SK-N-SH (cell line): ENCODE measurements around the gene UBE2I. TPM values are rescaled to one million over a fixed set of nuclear protein-coding genes. Genes with fewer than 3 reads are reported as not detected.

Source experiments
- CTCF ChIA-PET: fragments of 300-600, 350-600 bp; formaldehyde crosslinking; extraction: SDS; loops from one replicate; lab custom pipeline; 2021; lab: Yijun Ruan, JAX
- POLR2A ChIA-PET: fragments of 350-600 bp; sonication (Branson Sonifier 250); formaldehyde crosslinking; extraction: SDS; loops from one replicate; lab custom pipeline; 2020; ENCODE audit warnings: antibody characterized with exemption, inconsistent platforms; lab: Yijun Ruan, JAX
- DNase-seq: peaks from one replicate; pipeline ENCODE4 v3.0.0; 2012
- H2AFZ ChIP-seq: fragments of 200-600 bp; sonication (generic); 2 replicates; pipeline ENCODE4 v1.8.1; 2016; ENCODE audit warnings: antibody characterized with exemption, mild to moderate bottlenecking, low read depth
- H3F3A ChIP-seq: fragments of 200-600 bp; sonication (generic); replicated peaks from 2 replicates; pipeline ENCODE3; 2016; ENCODE audit warnings: antibody characterized with exemption, mild to moderate bottlenecking; ENCODE audit not compliant: insufficient read depth
- H3K27ac ChIP-seq, 2 experiments: fragments of 200-500 bp in 1 of 2; fragments of 200-600 bp in 1 of 2; sonication (Bioruptor generic) in 1 of 2; sonication (generic), shearing (Covaris generic) in 1 of 2; 2 replicates each; pipeline versions ENCODE4 v1.5.1 to v1.6.1; 2014 to 2016; ENCODE audit warnings: low read depth in 2 of 2, inconsistent platforms in 1 of 2, low read length in 1 of 2, mild to moderate bottlenecking in 1 of 2, mixed read lengths in 1 of 2
- H3K27me3 ChIP-seq: fragments of 200-600 bp; sonication (generic), shearing (Covaris generic); 2 replicates; pipeline ENCODE4 v1.6.1; 2016; ENCODE audit warnings: mixed run types; ENCODE audit not compliant: insufficient read depth
- H3K36me3 ChIP-seq, 2 experiments: fragments of 200-500 bp in 1 of 2; fragments of 200-600 bp in 1 of 2; sonication (Bioruptor generic) in 1 of 2; sonication (generic) in 1 of 2; replicated peaks in 1 of 2; 2 replicates each; pipeline versions ENCODE3 to v1.5.1; 2014 to 2016; ENCODE audit warnings: low read length in 1 of 2, mild to moderate bottlenecking in 1 of 2; ENCODE audit not compliant: insufficient read depth in 2 of 2, control insufficient read depth in 1 of 2
- H3K4me1 ChIP-seq, 2 experiments: fragments of 200-500 bp in 1 of 2; fragments of 200-600 bp in 1 of 2; sonication (Bioruptor generic) in 1 of 2; sonication (generic), shearing (Covaris generic) in 1 of 2; 2 replicates each; pipeline versions ENCODE4 v1.5.1 to v1.6.1; 2014 to 2016; ENCODE audit warnings: low read depth in 1 of 2, low read length in 1 of 2, mixed run types in 1 of 2; ENCODE audit not compliant: insufficient read depth in 2 of 2, control insufficient read depth in 1 of 2
- H3K4me2 ChIP-seq: fragments of 200-600 bp; sonication (generic), shearing (Covaris generic); 2 replicates; pipeline ENCODE4 v1.6.1; 2017; ENCODE audit warnings: mixed run types
- H3K4me3 ChIP-seq, 2 experiments: fragments of 200-500 bp in 1 of 2; fragments of 200-600 bp in 1 of 2; sonication (Bioruptor generic) in 1 of 2; sonication (generic), shearing (Covaris generic) in 1 of 2; 2 replicates each; pipeline versions ENCODE4 v1.5.1 to v1.8.1; 2014 to 2016; ENCODE audit warnings: low read depth in 2 of 2, inconsistent platforms in 1 of 2, low read length in 1 of 2, mild to moderate bottlenecking in 1 of 2, mixed read lengths in 1 of 2, moderate library complexity in 1 of 2
- H3K79me2 ChIP-seq: fragments of 200-600 bp; sonication (generic); 2 replicates; pipeline ENCODE4 v1.8.1; 2017; ENCODE audit warnings: mild to moderate bottlenecking; ENCODE audit not compliant: insufficient read depth
- H3K9ac ChIP-seq: fragments of 200-600 bp; sonication (generic); 2 replicates; pipeline ENCODE4 v1.6.1; 2017; ENCODE audit warnings: mixed run types
- H3K9me2 ChIP-seq: fragments of 200-600 bp; sonication (generic); 2 replicates; pipeline ENCODE4 v1.6.1; 2017; ENCODE audit warnings: mixed run types
- H3K9me3 ChIP-seq: fragments of 200-600 bp; sonication (generic); 2 replicates; pipeline ENCODE4 v1.6.1; 2017; ENCODE audit warnings: mixed run types, mild to moderate bottlenecking, moderate library complexity
- H4K20me1 ChIP-seq: fragments of 200-600 bp; sonication (generic); 2 replicates; pipeline ENCODE4 v1.6.1; 2017; ENCODE audit warnings: mild to moderate bottlenecking, mixed run types; ENCODE audit not compliant: insufficient read depth
- EZH2phosphoT487 ChIP-seq: fragments of 200-600 bp; sonication (generic); IDR thresholded peaks from 2 replicates; pipeline ENCODE4 v1.6.1; 2017; ENCODE audit warnings: low read depth, mixed run types, mild to moderate bottlenecking, antibody characterized with exemption, moderate library complexity, borderline replicate concordance
- FOSL2 ChIP-seq: IDR thresholded peaks from 2 replicates; pipeline ENCODE4 v1.4.0; 2012; ENCODE audit warnings: low read depth, mild to moderate bottlenecking, moderate library complexity, borderline replicate concordance
- FOXM1 ChIP-seq: IDR thresholded peaks from 2 replicates; pipeline ENCODE4 v1.4.0; 2012; ENCODE audit warnings: low read depth, mild to moderate bottlenecking
- MXI1 ChIP-seq: IDR thresholded peaks from 2 replicates; pipeline ENCODE4 v1.6.1; 2012; ENCODE audit warnings: mild to moderate bottlenecking, low read depth, low read length, improper control_type of control experiment
- NRF1 ChIP-seq: IDR thresholded peaks from 2 replicates; pipeline ENCODE4 v1.6.1; 2012; ENCODE audit warnings: low read depth, mild to moderate bottlenecking, low read length
- RAD21 ChIP-seq: IDR thresholded peaks from 2 replicates; pipeline ENCODE4 v1.6.1; 2012; ENCODE audit warnings: mild to moderate bottlenecking, low read length
- RCOR1 ChIP-seq: fragments of 150-350 bp; IDR thresholded peaks from 2 replicates; pipeline ENCODE4 v1.6.1; 2017; ENCODE audit warnings: antibody characterized with exemption, low read length
- REST ChIP-seq: IDR thresholded peaks from 2 replicates; pipeline ENCODE4 v1.6.1; 2012; ENCODE audit warnings: mild to moderate bottlenecking, low read depth, low read length, moderate library complexity
- SIN3A ChIP-seq: IDR thresholded peaks from 2 replicates; pipeline ENCODE4 v1.6.1; 2012; ENCODE audit warnings: low read depth, mild to moderate bottlenecking, low read length, moderate library complexity, borderline replicate concordance
- TAF1 ChIP-seq: IDR thresholded peaks from 2 replicates; pipeline ENCODE4 v1.6.1; 2012; ENCODE audit warnings: low read depth, mild to moderate bottlenecking, low read length, moderate library complexity, borderline replicate concordance
- TCF12 ChIP-seq: IDR thresholded peaks from 2 replicates; pipeline ENCODE4 v1.4.0; 2012
- ZBTB33 ChIP-seq: IDR thresholded peaks from 2 replicates; pipeline ENCODE4 v1.4.0; 2012; ENCODE audit warnings: low read depth, borderline replicate concordance
- WGBS: methylation state at CpG from one replicate; pipeline ENCODE4 v1.1.6; 2017; ENCODE audit warnings: low lambda C conversion rate; 5-methylcytosine and 5-hydroxymethylcytosine counted together
- polyA plus RNA-seq, 3 experiments: library from polyadenylated mRNA; depleted of rRNA; stranded (reverse); fragments of >200 nt; gene quantifications; 2 replicates each; pipeline ENCODE4 v1.2.3, GENCODE V29; 2012
- TF ChIP-seq, protein P1 (sequence below): fragments of 150-350 bp; IDR thresholded peaks from 2 replicates; pipeline ENCODE4 v1.6.1; 2016; ENCODE audit warnings: mild to moderate bottlenecking, low read depth, low read length
- TF ChIP-seq, protein P2 (sequence below): IDR thresholded peaks from 2 replicates; pipeline ENCODE4 v1.4.0; 2012; ENCODE audit warnings: low read depth, borderline replicate concordance
- TF ChIP-seq, protein P3 (sequence below): fragments of 150-350 bp; IDR thresholded peaks from 2 replicates; pipeline ENCODE4 v1.6.1; 2017; ENCODE audit warnings: antibody characterized with exemption, low read length, low read depth, borderline replicate concordance

Gene UBE2I
- polyA plus RNA-seq, 1 of the 3 experiments (the other 2 are of a cell fraction), result 107 TPM

DNA sequence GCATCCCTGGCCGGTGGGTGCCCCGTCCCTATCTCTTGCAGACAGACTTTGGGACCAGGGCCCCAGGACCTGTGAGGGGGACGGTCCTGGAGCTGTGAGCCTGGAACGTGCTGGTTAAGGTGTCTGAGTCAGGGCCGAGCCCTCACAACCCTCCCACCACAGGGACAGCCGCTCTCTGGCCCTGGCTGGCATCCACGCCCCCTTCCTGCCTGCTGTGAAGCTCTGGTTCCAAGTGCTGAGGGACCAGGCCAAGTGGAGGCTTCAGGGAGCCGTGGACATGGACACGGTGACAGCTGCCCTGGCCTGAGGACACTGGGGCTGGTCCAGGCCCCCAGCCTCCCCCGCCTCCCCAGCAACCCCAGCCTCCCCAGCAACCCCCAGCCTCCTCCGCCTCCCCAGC lies 35.7 kb downstream of the UBE2I start:
- 51% methylated on average over 5 of the region's 11 CpGs for WGBS
- no peak overlapping the region for H3K27ac ChIP-seq
- H3K9me3 ChIP-seq, result no peaks in the 10 kb centered on the region
- H4K20me1 ChIP-seq, result no peaks in the 10 kb centered on the region
- H3K79me2 ChIP-seq, result peaks cover 2% of the 10 kb centered on the region; the same call in 1 of the 2 replicates
- TF ChIP-seq TAF1, result no peak
- TF ChIP-seq SIN3A, result no peak
- no peak for TF ChIP-seq FOSL2
- TF ChIP-seq FOXM1, result no peak
- no peak for TF ChIP-seq TCF12
- TF ChIP-seq, all 33 proteins: peak for 0
- ChIA-PET POLR2A (interaction anchor here (1.1 to 1.3 kb wide), 2 partner anchors 9 to 76 kb away, joined by 3 to 4 read pairs; partner anchors contain the start of gene UQCC4), CTCF (interaction anchor here (1.0 to 2.6 kb wide), 4 partner anchors 12 to 18 kb away, joined by 3 to 9 read pairs (median 4); partner anchors contain the start of gene BAIAP3)
- Histone ChIP-seq H3K36me3 (peaks cover 0 to 19% of the 10 kb centered on the region in 2 experiments), H3K9ac (no peak overlapping the region), H3K27me3 (peaks cover 15% of the 10 kb centered on the region), H2AFZ (no peak overlapping the region), H3K9me2 (no peaks in the 10 kb centered on the region), H3K4me2 (no peak overlapping the region), H3F3A (no peaks in the 10 kb centered on the region), H3K4me3 (no peak overlapping the region), H3K4me1 (peaks cover 0 to 18% of the 10 kb centered on the region in 2 experiments; a peak in 1 of 4 replicates)
- no peak for DNase-seq

DNA sequence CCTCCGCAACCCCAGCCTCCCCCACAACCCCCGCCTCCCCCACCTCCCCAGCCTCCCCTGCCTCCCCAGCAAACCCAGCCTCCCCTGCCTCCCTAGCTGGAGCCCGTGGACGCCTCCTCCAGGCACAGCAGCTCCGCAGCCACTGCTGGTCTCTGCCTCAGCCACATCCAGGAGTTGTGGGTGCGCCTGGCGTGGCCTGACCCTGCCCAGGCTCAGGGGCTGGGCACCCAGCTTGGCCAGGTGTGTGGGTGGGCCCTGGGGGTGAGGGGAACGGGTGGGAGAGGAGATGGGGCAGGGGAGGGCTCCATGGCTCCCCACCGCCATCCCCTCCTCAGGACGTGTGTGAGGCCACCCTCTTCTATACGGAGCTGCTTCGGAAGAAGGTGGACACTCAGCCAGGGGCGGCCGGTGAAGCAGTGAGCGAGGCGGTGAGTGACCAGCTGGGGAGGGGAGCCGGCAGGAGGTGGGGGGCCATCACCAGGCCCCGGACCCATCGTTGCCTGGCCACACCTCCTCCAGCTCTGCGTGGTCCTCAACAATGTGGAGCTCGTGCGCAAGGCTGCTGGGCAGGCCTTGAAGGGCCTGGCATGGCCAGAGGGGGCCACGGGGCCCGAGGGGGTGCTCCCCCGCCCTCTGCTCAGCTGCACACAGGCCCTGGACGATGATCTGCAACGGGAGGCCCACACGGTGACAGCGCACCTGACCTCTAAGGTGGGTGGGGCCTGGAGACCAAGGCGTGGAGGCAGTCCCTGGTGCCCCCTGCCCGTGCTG lies 36.4 kb downstream of the UBE2I start:
- POLR2A ChIA-PET, result interaction anchor here (1.1 to 1.3 kb wide), 2 partner anchors 10 to 75 kb away, joined by 3 to 4 read pairs; partner anchors contain the start of gene UQCC4
- TF ChIP-seq, protein P1, sequence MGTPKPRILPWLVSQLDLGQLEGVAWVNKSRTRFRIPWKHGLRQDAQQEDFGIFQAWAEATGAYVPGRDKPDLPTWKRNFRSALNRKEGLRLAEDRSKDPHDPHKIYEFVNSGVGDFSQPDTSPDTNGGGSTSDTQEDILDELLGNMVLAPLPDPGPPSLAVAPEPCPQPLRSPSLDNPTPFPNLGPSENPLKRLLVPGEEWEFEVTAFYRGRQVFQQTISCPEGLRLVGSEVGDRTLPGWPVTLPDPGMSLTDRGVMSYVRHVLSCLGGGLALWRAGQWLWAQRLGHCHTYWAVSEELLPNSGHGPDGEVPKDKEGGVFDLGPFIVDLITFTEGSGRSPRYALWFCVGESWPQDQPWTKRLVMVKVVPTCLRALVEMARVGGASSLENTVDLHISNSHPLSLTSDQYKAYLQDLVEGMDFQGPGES, result no peak
- TF ChIP-seq MXI1 (no peak), RCOR1 (no peak), REST (no peak), ZBTB33 (no peak), NRF1 (no peak), SIN3A (no peak), FOXM1 (no peak), RAD21 (no peak), EZH2phosphoT487 (no peak), TAF1 (no peak)
- TF ChIP-seq, protein P2, sequence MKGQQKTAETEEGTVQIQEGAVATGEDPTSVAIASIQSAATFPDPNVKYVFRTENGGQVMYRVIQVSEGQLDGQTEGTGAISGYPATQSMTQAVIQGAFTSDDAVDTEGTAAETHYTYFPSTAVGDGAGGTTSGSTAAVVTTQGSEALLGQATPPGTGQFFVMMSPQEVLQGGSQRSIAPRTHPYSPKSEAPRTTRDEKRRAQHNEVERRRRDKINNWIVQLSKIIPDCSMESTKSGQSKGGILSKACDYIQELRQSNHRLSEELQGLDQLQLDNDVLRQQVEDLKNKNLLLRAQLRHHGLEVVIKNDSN, result no peak
- TF ChIP-seq, protein P3, sequence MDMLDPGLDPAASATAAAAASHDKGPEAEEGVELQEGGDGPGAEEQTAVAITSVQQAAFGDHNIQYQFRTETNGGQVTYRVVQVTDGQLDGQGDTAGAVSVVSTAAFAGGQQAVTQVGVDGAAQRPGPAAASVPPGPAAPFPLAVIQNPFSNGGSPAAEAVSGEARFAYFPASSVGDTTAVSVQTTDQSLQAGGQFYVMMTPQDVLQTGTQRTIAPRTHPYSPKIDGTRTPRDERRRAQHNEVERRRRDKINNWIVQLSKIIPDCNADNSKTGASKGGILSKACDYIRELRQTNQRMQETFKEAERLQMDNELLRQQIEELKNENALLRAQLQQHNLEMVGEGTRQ, result no peak

More for the DNA sequence above, 36.4 kb downstream of the UBE2I start:
- Histone ChIP-seq H3K27me3 (peaks cover 11% of the 10 kb centered on the region), H3K9me2 (no peaks in the 10 kb centered on the region), H3K4me3 (no peak overlapping the region), H2AFZ (no peak overlapping the region), H3K4me1 (peaks cover 0 to 25% of the 10 kb centered on the region in 2 experiments; a peak in 1 of 4 replicates), H3K79me2 (peaks cover 10% of the 10 kb centered on the region; the same call in 1 of the 2 replicates), H3K4me2 (no peak overlapping the region), H3K27ac (no peak overlapping the region), H3K36me3 (peaks cover 0 to 19% of the 10 kb centered on the region in 2 experiments), H4K20me1 (no peaks in the 10 kb centered on the region), H3F3A (no peaks in the 10 kb centered on the region), H3K9me3 (no peaks in the 10 kb centered on the region), H3K9ac (no peak overlapping the region)
- DNase-seq, result no peak
- CTCF ChIA-PET, result interaction anchor here (1.0 to 2.3 kb wide), 7 partner anchors 8 to 45 kb away, joined by 3 to 12 read pairs (median 4); partner anchors contain the start of gene BAIAP3
- WGBS, result 35% methylated on average over 9 of the region's 31 CpGs
